Measurements from ENCODE around the gene SLIT3.

Gene SLIT3

DNA sequence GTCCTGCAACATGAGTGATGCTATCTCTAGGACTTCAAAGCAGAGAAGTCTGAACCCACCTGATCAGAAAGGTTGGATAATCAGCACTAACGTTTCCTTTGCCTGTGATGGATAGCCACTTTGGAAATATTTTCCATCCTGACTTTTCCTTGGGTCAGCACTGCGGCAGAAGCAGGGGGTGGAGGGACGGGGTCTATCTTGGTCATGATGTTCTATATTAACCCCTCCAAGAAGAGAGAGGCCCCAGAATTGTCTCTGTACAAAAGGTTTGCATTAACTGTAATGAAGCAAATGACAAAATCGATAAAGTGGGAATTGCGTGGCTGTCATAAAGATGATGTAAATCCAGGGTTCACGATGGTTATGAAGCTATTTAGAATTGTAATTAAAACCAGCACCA, 441.9 kb downstream of the SLIT3 start:
- DNase-seq (ENCODE audit: insufficient read length, low spot score), result no peak
- TF ChIP-seq, protein P1, sequence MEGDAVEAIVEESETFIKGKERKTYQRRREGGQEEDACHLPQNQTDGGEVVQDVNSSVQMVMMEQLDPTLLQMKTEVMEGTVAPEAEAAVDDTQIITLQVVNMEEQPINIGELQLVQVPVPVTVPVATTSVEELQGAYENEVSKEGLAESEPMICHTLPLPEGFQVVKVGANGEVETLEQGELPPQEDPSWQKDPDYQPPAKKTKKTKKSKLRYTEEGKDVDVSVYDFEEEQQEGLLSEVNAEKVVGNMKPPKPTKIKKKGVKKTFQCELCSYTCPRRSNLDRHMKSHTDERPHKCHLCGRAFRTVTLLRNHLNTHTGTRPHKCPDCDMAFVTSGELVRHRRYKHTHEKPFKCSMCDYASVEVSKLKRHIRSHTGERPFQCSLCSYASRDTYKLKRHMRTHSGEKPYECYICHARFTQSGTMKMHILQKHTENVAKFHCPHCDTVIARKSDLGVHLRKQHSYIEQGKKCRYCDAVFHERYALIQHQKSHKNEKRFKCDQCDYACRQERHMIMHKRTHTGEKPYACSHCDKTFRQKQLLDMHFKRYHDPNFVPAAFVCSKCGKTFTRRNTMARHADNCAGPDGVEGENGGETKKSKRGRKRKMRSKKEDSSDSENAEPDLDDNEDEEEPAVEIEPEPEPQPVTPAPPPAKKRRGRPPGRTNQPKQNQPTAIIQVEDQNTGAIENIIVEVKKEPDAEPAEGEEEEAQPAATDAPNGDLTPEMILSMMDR (IDR thresholded peaks at IDR 0.05; ENCODE audit: insufficient read depth, missing control alignments), result no peak
- FAIRE-seq, result no peak

DNA sequence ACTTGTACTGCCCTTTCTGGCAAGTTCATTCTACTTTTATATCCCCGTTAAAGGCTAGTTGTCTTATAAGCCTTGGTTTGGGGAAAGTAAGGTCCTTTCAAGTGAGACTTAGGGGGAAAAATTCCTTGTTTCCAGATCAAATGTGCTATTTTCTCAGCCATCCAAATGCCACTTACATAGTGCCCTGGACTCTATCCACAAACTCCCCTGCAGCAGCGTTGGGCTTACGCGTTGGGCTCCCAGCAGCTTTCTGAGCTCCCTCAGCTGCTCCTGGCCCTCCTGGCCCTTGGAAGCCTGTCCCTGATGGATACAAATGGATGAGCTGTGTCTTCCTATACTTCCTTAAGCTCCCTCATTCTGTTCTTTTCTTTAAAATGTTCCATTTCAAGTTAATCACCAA, 442.6 kb downstream of the SLIT3 start:
- DNase-seq (ENCODE audit: insufficient read length, low spot score), result no peak
- no peak for FAIRE-seq
- TF ChIP-seq, protein P1 (IDR thresholded peaks at IDR 0.05; ENCODE audit: insufficient read depth, missing control alignments), result no peak

DNA sequence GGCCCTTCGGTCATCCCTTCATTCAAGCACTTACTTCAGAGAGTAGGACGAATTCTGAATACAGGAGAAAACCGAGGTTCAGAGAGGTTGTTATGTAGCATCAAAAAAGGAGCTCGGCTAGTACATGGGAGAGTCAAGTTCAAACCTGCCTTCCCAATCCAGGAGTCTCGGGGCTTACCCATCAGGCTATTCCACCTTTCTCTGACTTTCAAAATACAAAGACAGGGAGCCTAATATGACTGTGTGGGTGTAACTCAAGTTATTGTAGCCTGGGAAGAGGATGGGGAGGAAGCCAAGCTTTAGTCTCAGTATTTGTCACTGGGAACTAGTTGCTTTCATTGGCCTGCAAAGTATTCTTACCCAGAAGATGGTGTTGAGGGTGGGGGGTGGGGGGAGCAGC, 447.0 kb downstream of the SLIT3 start:
- TF ChIP-seq, protein P1 (IDR thresholded peaks at IDR 0.05; ENCODE audit: insufficient read depth, missing control alignments), result no peak
- FAIRE-seq (no peak), DNase-seq (ENCODE audit: insufficient read length, low spot score) (no peak)

DNA sequence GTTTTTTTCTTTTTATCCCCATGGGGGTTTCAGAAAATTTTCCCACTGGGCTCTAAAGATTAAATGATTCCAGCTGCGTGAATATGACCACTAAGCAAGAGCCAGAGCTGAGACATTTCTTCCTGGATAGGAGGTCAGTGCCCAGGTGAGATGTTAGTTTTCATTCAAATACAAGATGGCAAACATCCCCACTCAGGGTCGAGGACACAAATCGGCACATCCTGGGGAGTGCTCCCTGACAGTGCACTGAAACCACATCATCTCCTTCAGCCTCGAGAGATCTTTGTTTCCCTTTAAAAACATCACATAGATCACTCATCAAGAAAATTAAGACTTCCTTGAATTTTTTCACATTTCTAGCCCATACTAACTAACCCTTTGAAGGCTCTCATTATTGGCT, 448.6 kb downstream of the SLIT3 start:
- DNase-seq (ENCODE audit: insufficient read length, low spot score) (no peak), FAIRE-seq (no peak)
- TF ChIP-seq, protein P1 (IDR thresholded peaks at IDR 0.05; ENCODE audit: insufficient read depth, missing control alignments), result no peak

DNA sequence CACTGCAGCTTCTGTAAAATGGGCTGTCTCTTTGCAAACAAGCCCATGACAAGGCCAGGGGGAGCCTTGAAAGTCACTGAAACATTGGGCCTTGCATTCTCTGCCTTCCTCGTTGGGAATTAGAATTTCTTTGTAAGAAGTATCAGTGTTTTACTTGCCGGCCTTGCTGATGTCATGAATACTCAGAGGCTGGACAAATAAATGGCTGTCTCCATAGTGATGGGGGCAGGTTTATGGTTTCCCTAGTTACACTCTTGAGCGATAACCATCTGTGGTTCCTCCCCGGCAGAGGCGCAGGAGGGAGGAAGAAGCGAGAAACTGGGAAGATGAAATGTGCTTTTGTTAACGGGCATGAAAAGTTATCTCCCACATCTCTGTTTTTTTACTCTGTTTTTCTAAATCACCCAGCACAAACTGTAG, 449.0 kb downstream of the SLIT3 start:
- DNase-seq (ENCODE audit: insufficient read length, low spot score) (no peak), FAIRE-seq (no peak)
- TF ChIP-seq, protein P1 (IDR thresholded peaks at IDR 0.05; ENCODE audit: insufficient read depth, missing control alignments), result no peak

DNA sequence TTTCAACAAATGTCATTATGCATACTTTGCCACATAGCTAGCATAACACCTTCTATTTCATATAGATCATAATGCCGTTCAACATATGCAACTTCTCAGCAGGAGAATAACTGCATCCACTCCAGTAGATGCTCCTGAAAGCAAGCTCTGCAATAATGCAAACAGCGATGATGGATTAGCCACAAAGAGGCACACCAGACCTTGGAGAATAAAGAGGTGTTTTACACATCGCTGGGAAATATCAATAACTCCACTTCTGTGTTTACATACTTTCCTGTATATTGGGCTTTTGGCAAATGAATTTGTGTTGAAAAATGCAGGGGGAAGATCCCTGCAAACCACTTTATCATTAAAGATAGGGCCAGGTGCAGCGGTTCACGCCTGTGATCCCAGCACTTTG, 450.3 kb downstream of the SLIT3 start:
- no peak for DNase-seq (ENCODE audit: insufficient read length, low spot score)
- TF ChIP-seq, protein P1 (IDR thresholded peaks at IDR 0.05; ENCODE audit: insufficient read depth, missing control alignments), result no peak
- no peak for FAIRE-seq

DNA sequence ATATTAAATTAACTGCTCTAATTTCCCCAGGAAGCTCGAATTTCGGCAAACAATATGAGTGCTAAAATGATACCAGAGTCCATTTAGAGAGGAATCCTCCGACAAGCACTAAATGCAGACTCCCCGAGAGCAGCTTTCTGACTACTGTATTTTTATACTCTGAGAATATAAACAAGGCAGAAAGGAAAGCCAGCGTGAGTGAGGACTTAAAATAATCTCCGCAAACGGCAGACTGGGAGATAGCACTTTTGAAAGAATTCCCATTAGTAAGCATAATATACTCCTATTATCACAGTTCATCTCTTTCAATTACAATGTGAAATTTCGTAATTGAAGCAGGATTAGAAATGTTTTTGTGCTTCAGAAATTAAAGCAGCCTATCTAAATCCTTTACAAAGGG, 452.4 kb downstream of the SLIT3 start:
- TF ChIP-seq, protein P1 (IDR thresholded peaks at IDR 0.05; ENCODE audit: insufficient read depth, missing control alignments), result no peak
- no peak for FAIRE-seq

More for the DNA sequence above, 452.4 kb downstream of the SLIT3 start:
- no peak for DNase-seq (ENCODE audit: insufficient read length, low spot score)

Data from D721Med (cell line).